Astrocyte (in vitro differentiated cells and primary cell): Measurements from ENCODE around the gene KCNJ16. TPM values are rescaled to one million over a fixed set of nuclear protein-coding genes. Genes with fewer than 3 reads are reported as not detected.

Experiments used
- DNase-seq: peaks from one replicate; pipeline ENCODE4 v3.0.0-alpha.2; 2010; ENCODE audit warnings: low read depth
- FAIRE-seq: peaks from 2 replicates; lab custom pipeline; 2011; peaks lifted over from hg19 to GRCh38; lab: Jason Lieb, UNC
- H2AFZ ChIP-seq: 2 replicates; pipeline ENCODE4 v1.6.0; 2012; ENCODE audit warnings: low read depth, low read length, inconsistent platforms
- H3K27ac ChIP-seq: 2 replicates; pipeline ENCODE4 v1.5.1; 2011; ENCODE audit warnings: low read depth, low read length, inconsistent platforms
- H3K27me3 ChIP-seq: 2 replicates; pipeline ENCODE4 v1.6.0; 2011; ENCODE audit warnings: low read length, inconsistent platforms; ENCODE audit not compliant: insufficient read depth
- H3K36me3 ChIP-seq: 2 replicates; pipeline ENCODE4 v1.5.1; 2011; ENCODE audit warnings: low read length, inconsistent platforms; ENCODE audit not compliant: insufficient read depth
- H3K4me1 ChIP-seq: 2 replicates; pipeline ENCODE4 v1.5.1; 2011; ENCODE audit warnings: low read length, inconsistent platforms; ENCODE audit not compliant: insufficient read depth
- H3K4me2 ChIP-seq: 2 replicates; pipeline ENCODE4 v1.6.0; 2012; ENCODE audit warnings: low read length, inconsistent platforms
- H3K4me3 ChIP-seq: 2 replicates; pipeline ENCODE4 v1.5.1; 2011; ENCODE audit warnings: low read depth, mild to moderate bottlenecking, low read length, inconsistent platforms; ENCODE audit not compliant: insufficient read depth
- H3K79me2 ChIP-seq: 2 replicates; pipeline ENCODE4 v1.6.0; 2012; ENCODE audit warnings: mild to moderate bottlenecking, low read length, inconsistent platforms; ENCODE audit not compliant: insufficient read depth
- H3K9ac ChIP-seq: 2 replicates; pipeline ENCODE4 v1.6.0; 2012; ENCODE audit warnings: mild to moderate bottlenecking, low read length, inconsistent platforms
- H3K9me3 ChIP-seq: 2 replicates; pipeline ENCODE4 v1.5.1; 2012; ENCODE audit warnings: low read depth, mild to moderate bottlenecking, low read length, inconsistent platforms; ENCODE audit not compliant: insufficient read depth
- H4K20me1 ChIP-seq: 2 replicates; pipeline ENCODE4 v1.6.0; 2012; ENCODE audit warnings: low read length, inconsistent platforms; ENCODE audit not compliant: insufficient read depth
- H3K27ac Mint-ChIP-seq: one replicate; pipeline ENCODE4 v1.8.0; 2021; ENCODE audit warnings: mild to moderate bottlenecking, mixed read lengths; ENCODE audit not compliant: unreplicated experiment
- H3K27me3 Mint-ChIP-seq: one replicate; pipeline ENCODE4 v1.8.0; 2021; ENCODE audit warnings: low read depth, mixed read lengths; ENCODE audit not compliant: unreplicated experiment
- H3K36me3 Mint-ChIP-seq: one replicate; pipeline ENCODE4 v1.8.0; 2021; ENCODE audit warnings: low read depth, mixed read lengths; ENCODE audit not compliant: unreplicated experiment
- H3K4me1 Mint-ChIP-seq: one replicate; pipeline ENCODE4 v1.8.0; 2021; ENCODE audit warnings: low read depth, mixed read lengths; ENCODE audit not compliant: unreplicated experiment
- H3K4me3 Mint-ChIP-seq: one replicate; pipeline ENCODE4 v1.8.0; 2021; ENCODE audit warnings: mild to moderate bottlenecking, moderate library complexity, mixed read lengths; ENCODE audit not compliant: unreplicated experiment
- H3K9me3 Mint-ChIP-seq: one replicate; pipeline ENCODE4 v1.8.0; 2021; ENCODE audit warnings: mild to moderate bottlenecking, mixed read lengths; ENCODE audit not compliant: unreplicated experiment
- EZH2 ChIP-seq: IDR thresholded peaks from 2 replicates; pipeline ENCODE4 v1.6.1; 2012; ENCODE audit warnings: mild to moderate bottlenecking, low read length, inconsistent platforms; ENCODE audit not compliant: insufficient read depth
- total RNA-seq: library from RNA; stranded (reverse); gene quantifications from 2 replicates; pipeline ENCODE4 v1.2.1, GENCODE V29; 2021
- TF ChIP-seq, protein P1 (sequence below): IDR thresholded peaks from 2 replicates; pipeline ENCODE4 v1.5.1; 2011; ENCODE audit warnings: low read depth, mild to moderate bottlenecking, inconsistent platforms, low read length, moderate library complexity; ENCODE audit not compliant: insufficient read depth

Gene KCNJ16
- total RNA-seq, 1 donor from 2014 or later: 0.73 TPM

GRCh38 chr17:70127221-70127873 is 52.3 kb downstream of the KCNJ16 start:
- no peak overlapping the region for H3K4me2 ChIP-seq
- H3K9me3 ChIP-seq: no peaks in the 10 kb centered on the region
- H3K27ac ChIP-seq: no peak overlapping the region
- H3K4me3 ChIP-seq: no peak overlapping the region
- Mint-ChIP-seq H3K4me3 (no peak overlapping the region), H3K27me3 (no peaks in the 10 kb centered on the region), H3K27ac (no peak overlapping the region), H3K9me3 (peaks cover 1% of the 10 kb centered on the region), H3K36me3 (no peaks in the 10 kb centered on the region), H3K4me1 (no peaks in the 10 kb centered on the region)
- DNase-seq (no peak), FAIRE-seq (no peak)
- no peaks in the 10 kb centered on the region for H3K79me2 ChIP-seq
- H3K4me1 ChIP-seq: no peaks in the 10 kb centered on the region
- H3K9ac ChIP-seq: no peak overlapping the region
- H3K27me3 ChIP-seq: no peaks in the 10 kb centered on the region
- no peak overlapping the region for H2AFZ ChIP-seq
- no peak for TF ChIP-seq EZH2
- TF ChIP-seq, protein P1, sequence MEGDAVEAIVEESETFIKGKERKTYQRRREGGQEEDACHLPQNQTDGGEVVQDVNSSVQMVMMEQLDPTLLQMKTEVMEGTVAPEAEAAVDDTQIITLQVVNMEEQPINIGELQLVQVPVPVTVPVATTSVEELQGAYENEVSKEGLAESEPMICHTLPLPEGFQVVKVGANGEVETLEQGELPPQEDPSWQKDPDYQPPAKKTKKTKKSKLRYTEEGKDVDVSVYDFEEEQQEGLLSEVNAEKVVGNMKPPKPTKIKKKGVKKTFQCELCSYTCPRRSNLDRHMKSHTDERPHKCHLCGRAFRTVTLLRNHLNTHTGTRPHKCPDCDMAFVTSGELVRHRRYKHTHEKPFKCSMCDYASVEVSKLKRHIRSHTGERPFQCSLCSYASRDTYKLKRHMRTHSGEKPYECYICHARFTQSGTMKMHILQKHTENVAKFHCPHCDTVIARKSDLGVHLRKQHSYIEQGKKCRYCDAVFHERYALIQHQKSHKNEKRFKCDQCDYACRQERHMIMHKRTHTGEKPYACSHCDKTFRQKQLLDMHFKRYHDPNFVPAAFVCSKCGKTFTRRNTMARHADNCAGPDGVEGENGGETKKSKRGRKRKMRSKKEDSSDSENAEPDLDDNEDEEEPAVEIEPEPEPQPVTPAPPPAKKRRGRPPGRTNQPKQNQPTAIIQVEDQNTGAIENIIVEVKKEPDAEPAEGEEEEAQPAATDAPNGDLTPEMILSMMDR: no peak
- no peaks in the 10 kb centered on the region for H3K36me3 ChIP-seq
- H4K20me1 ChIP-seq: no peaks in the 10 kb centered on the region

GRCh38 chr17:70128727-70129238 is 53.8 kb downstream of the KCNJ16 start:
- peaks cover 1% of the 10 kb centered on the region for H3K9me3 Mint-ChIP-seq
- Histone ChIP-seq H3K27me3 (no peaks in the 10 kb centered on the region), H3K4me3 (no peak overlapping the region), H2AFZ (no peak overlapping the region), H3K4me2 (no peak overlapping the region), H3K79me2 (no peaks in the 10 kb centered on the region), H4K20me1 (no peaks in the 10 kb centered on the region), H3K9ac (no peak overlapping the region), H3K36me3 (no peaks in the 10 kb centered on the region), H3K27ac (no peak overlapping the region), H3K4me1 (no peaks in the 10 kb centered on the region), H3K9me3 (no peaks in the 10 kb centered on the region)
- DNase-seq (no peak), FAIRE-seq (no peak)
- H3K4me3 Mint-ChIP-seq: no peak overlapping the region
- no peak overlapping the region for H3K27ac Mint-ChIP-seq
- H3K4me1 Mint-ChIP-seq: no peaks in the 10 kb centered on the region
- H3K36me3 Mint-ChIP-seq: no peaks in the 10 kb centered on the region
- H3K27me3 Mint-ChIP-seq: no peaks in the 10 kb centered on the region
- TF ChIP-seq, protein P1: no peak
- no peak for TF ChIP-seq EZH2

DNA sequence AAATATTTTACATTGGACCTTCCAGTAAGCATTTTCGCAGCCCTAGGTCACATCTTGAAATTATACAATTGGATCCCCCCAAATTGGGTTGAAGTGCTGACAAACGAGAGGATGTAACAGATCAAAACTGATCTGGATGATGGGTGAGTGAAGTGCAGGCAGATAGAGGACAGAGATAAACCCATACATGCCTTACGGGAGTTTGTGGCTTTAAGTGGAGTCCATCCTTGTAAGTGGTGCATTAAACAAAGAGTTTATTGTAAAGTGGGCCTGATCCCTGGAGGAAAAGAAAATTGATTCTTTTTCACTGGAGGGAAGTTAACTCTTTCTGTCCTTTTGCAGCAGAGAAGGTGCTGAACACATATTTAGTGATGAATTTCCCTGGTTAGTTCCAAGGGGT is 55.3 kb downstream of the KCNJ16 start:
- H3K27ac Mint-ChIP-seq: no peak overlapping the region
- no peak for FAIRE-seq
- no peaks in the 10 kb centered on the region for H3K27me3 Mint-ChIP-seq
- H3K9me3 Mint-ChIP-seq: peaks cover 1% of the 10 kb centered on the region
- H3K36me3 Mint-ChIP-seq: no peaks in the 10 kb centered on the region
- Histone ChIP-seq H3K9me3 (no peaks in the 10 kb centered on the region), H3K4me1 (no peaks in the 10 kb centered on the region), H2AFZ (no peak overlapping the region), H3K27ac (no peak overlapping the region), H3K4me2 (no peak overlapping the region), H3K36me3 (no peaks in the 10 kb centered on the region), H3K79me2 (no peaks in the 10 kb centered on the region), H3K27me3 (no peaks in the 10 kb centered on the region), H3K4me3 (no peak overlapping the region), H3K9ac (no peak overlapping the region), H4K20me1 (no peaks in the 10 kb centered on the region)
- no peak for DNase-seq
- H3K4me3 Mint-ChIP-seq: no peak overlapping the region
- no peaks in the 10 kb centered on the region for H3K4me1 Mint-ChIP-seq
- no peak for TF ChIP-seq EZH2
- TF ChIP-seq, protein P1: no peak
